Karpas-422 (cell line): ENCODE results near the gene HNRNPM. TPM values are rescaled to one million over a fixed set of nuclear protein-coding genes. Genes with fewer than 3 reads are reported as not detected.
"Not testable (repeated sequence)": the region's sequence is repeated elsewhere in the genome, so short reads cannot be mapped to it uniquely, and the experiment has no call there.

Experiments used
- DNase-seq: peaks from one replicate; pipeline ENCODE4 v3.0.0-alpha.2; 2015
- H2AFZ ChIP-seq: fragments of 200-600 bp; sonication (generic); 2 replicates; pipeline ENCODE4 v1.6.1; 2014; ENCODE audit warnings: antibody characterized with exemption, low read length, mixed read lengths
- H3K27ac ChIP-seq: fragments of 200-600 bp; sonication (generic); 2 replicates; pipeline ENCODE4 v1.5.1; 2014; ENCODE audit warnings: mild to moderate bottlenecking, low read length, moderate library complexity
- H3K27me3 ChIP-seq: fragments of 200-600 bp; sonication (generic); 2 replicates; pipeline ENCODE4 v1.6.1; 2014; ENCODE audit warnings: low read length, mixed read lengths
- H3K36me3 ChIP-seq: fragments of 200-600 bp; sonication (generic); 2 replicates; pipeline ENCODE4 v1.6.1; 2014; ENCODE audit warnings: low read length, mixed read lengths; ENCODE audit not compliant: insufficient read depth
- H3K4me1 ChIP-seq: fragments of 200-600 bp; sonication (generic); 2 replicates; pipeline ENCODE4 v1.6.1; 2014; ENCODE audit warnings: mild to moderate bottlenecking, low read length, mixed read lengths
- H3K4me2 ChIP-seq: fragments of 200-600 bp; sonication (generic); 2 replicates; pipeline ENCODE4 v1.6.1; 2014; ENCODE audit warnings: low read length, low read depth, mild to moderate bottlenecking; ENCODE audit not compliant: poor library complexity, severe bottlenecking
- H3K4me3 ChIP-seq: fragments of 200-600 bp; sonication (generic); 2 replicates; pipeline ENCODE4 v1.5.1; 2014; ENCODE audit warnings: mild to moderate bottlenecking, antibody characterized with exemption, low read length, mixed read lengths
- H3K79me2 ChIP-seq: fragments of 200-600 bp; sonication (generic); 2 replicates; pipeline ENCODE4 v1.6.1; 2014; ENCODE audit warnings: mild to moderate bottlenecking, low read length, mixed read lengths
- H3K9ac ChIP-seq: fragments of 200-600 bp; sonication (generic); 2 replicates; pipeline ENCODE4 v1.6.0; 2014; ENCODE audit warnings: low read length
- H3K9me2 ChIP-seq: fragments of 200-600 bp; sonication (generic), shearing (Covaris generic); replicated peaks from 2 replicates; pipeline ENCODE4 v1.6.0; 2014; ENCODE audit warnings: mild to moderate bottlenecking, low read length, moderate library complexity; ENCODE audit not compliant: insufficient read depth
- H3K9me3 ChIP-seq: fragments of 300-700, 200-600 bp; sonication (generic); 2 replicates; pipeline ENCODE4 v1.6.1; 2014; ENCODE audit warnings: low read length, mixed read lengths
- H4K20me1 ChIP-seq: fragments of 200-600 bp; sonication (generic); 2 replicates; pipeline ENCODE4 v1.6.1; 2014; ENCODE audit warnings: mild to moderate bottlenecking, antibody characterized with exemption, low read length, low read depth; ENCODE audit not compliant: insufficient read depth
- total RNA-seq: library from RNA; depleted of rRNA; stranded (reverse); fragments of >200 nt; shearing (Covaris generic); gene quantifications from 2 replicates; pipeline ENCODE4 v1.2.3, GENCODE V29; 2014; ENCODE audit warnings: low replicate concordance

Gene HNRNPM
- total RNA-seq, 1 experiment from 2014 or later: 34.4 TPM

DNA sequence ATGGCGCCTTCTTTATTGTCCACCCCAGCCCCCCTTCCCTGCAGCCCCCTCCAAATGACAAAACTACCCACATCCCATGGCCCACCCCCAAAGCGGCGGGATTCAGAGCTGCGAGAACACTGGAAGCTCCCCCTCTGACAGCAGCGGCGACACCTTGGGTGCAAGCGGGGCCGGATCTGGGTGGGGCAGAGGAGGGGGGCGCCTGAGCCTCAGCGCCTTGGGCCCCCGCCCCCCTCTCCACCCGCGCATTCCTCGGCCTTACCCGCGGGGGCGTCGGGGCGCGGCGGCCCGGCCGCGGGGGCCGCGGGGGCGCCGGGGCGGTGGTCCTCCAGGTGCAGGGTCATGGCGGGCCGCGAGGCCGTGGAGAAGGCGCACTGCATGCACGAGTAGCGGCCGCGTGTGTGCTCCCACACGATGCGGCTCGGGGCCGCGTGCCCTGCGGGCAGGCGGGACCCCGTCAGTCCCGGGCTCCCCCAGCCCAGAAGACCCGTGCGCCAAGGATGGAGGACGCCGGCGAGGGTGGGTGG is 65.9 kb downstream of the HNRNPM start:
- peaks cover 29% of the 10 kb centered on the region for H3K4me1 ChIP-seq
- no peaks in the 10 kb centered on the region for H4K20me1 ChIP-seq
- no peaks in the 10 kb centered on the region for H3K36me3 ChIP-seq
- H2AFZ ChIP-seq: no peak overlapping the region
- no peak overlapping the region for H3K4me3 ChIP-seq
- no peak for DNase-seq
- H3K4me2 ChIP-seq: no peak overlapping the region
- no peaks in the 10 kb centered on the region for H3K9me3 ChIP-seq
- H3K9me2 ChIP-seq: no peaks in the 10 kb centered on the region
- no peaks in the 10 kb centered on the region for H3K27me3 ChIP-seq
- H3K9ac ChIP-seq: no peak overlapping the region
- H3K27ac ChIP-seq: no peak overlapping the region
- H3K79me2 ChIP-seq: peaks cover 13% of the 10 kb centered on the region

DNA sequence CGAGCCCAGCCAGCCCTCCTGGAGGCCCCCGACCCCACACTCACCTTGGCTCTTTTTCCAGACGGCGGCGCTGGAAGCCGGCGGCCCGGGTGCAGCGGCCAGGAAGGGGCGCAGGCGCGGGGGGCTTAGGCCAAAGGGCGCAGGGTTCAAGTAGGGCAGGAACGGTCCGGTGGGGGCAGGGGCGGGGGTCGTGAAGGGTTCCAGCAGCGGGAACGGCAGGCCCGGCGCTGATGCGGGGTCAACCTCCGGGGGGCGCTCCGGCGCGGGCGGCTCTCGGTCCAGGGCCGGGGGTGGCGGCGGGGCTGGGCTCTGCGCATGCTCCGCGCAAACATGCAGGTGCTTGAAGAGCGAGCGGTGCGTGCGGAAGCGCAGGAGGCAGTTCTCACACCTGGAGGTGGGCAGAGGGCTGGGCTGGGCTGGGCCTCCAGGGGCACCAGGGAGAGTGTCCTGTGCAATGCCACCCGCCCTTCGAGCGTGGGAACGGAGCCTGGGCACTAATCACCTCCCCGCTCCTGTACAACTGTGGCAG is 66.9 kb downstream of the HNRNPM start:
- Histone ChIP-seq H3K9me2 (no peaks in the 10 kb centered on the region), H3K27ac (no peak overlapping the region), H4K20me1 (no peaks in the 10 kb centered on the region), H3K4me3 (no peak overlapping the region), H3K9me3 (no peaks in the 10 kb centered on the region), H3K79me2 (peaks cover 13% of the 10 kb centered on the region), H3K27me3 (no peaks in the 10 kb centered on the region), H2AFZ (no peak overlapping the region), H3K36me3 (no peaks in the 10 kb centered on the region), H3K9ac (no peak overlapping the region), H3K4me1 (peaks cover 20% of the 10 kb centered on the region), H3K4me2 (no peak overlapping the region)
- no peak for DNase-seq

DNA sequence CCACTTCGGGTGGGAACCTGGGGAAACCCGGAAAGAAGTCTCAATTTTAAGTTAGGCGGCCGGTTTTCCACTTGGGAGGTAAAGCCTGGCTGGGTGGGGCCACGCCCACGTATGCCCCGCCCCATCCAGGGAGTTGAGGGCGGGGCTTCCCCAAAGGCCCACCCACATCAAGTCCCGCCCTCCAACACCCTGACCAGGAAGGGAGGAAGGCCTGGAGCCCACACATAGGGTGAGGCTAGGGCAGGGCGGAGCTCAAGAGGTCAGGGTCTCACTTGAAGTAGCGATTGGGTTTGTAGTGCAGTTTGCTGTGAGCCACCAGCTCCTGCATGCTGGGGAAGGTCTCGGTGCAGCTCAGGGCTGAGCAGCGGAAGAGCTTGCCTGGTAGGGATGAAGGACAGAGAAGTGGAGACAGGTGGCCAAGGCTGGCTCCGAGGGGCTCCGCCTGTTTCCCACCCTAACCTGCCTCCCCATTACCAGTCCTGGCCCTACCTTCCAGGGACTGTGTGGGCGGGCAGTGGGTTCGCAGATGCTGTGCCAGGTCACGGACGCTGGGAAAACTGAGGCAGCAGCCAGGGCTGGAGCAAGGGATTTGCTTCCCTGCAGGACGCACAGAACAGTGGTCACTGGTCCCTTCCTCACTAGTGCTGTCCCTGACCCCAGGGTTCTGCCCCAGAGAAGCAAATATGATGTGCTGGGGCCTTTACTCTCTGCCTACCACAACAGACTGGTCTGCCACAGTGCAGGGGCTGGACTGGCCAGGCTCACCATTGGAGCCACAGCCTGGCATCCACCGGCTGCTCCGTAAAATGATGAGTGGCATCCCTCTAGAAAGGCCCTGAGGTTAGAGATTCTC is 67.6 kb downstream of the HNRNPM start:
- DNase-seq: peak; percentile 71
- Histone ChIP-seq H3K27me3 (no peaks in the 10 kb centered on the region), H3K9me2 (no peaks in the 10 kb centered on the region), H3K9ac (peak overlapping the region; percentile 91), H2AFZ (no peak overlapping the region), H3K9me3 (no peaks in the 10 kb centered on the region), H3K27ac (no peak overlapping the region), H3K36me3 (no peaks in the 10 kb centered on the region), H3K4me1 (peaks cover 20% of the 10 kb centered on the region), H4K20me1 (no peaks in the 10 kb centered on the region), H3K79me2 (peaks cover 13% of the 10 kb centered on the region), H3K4me2 (peak overlapping the region; percentile 92), H3K4me3 (peak overlapping the region; percentile 82)

DNA sequence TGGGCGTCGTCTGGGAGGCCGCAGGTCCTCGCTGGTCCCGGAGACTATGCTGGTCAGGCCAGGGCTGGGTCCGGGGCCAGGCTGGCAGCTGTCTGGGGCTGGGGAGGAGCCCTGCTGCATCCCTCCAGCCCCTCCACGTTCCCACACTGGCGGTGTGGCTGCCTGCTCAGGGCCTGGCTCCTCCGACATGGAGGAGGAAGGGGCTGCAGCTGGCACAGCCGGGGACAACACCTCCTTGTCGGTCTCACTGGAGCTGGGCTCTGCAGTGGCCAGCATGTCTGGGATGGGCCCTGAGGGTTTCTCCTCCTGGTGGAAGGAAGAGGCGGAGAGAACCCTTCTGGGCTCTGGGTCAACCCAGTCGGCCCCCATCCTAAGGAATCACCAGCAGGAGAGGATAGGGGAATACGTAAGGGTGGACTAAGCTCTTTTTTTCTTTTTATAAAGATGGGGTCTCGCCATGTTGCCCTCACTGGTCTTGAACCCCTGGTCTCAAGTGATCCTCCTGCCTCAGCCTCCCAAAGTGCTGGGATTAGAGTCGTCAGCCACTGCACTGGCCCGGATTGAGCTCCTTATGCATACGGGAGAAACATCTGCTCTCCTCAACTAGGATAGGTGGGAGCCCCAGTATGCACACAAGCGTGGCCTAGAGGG is 68.4 kb downstream of the HNRNPM start:
- peak overlapping the region; percentile 69 for H3K27ac ChIP-seq
- DNase-seq: no peak
- H2AFZ ChIP-seq: no peak overlapping the region; the same call in 1 of the 2 replicates
- H3K9me2 ChIP-seq: no peaks in the 10 kb centered on the region
- H4K20me1 ChIP-seq: no peaks in the 10 kb centered on the region
- H3K4me3 ChIP-seq: peak overlapping the region; percentile 82
- no peaks in the 10 kb centered on the region for H3K36me3 ChIP-seq
- H3K4me1 ChIP-seq: peaks cover 20% of the 10 kb centered on the region
- peaks cover 13% of the 10 kb centered on the region for H3K79me2 ChIP-seq
- no peaks in the 10 kb centered on the region for H3K27me3 ChIP-seq
- peak overlapping the region; percentile 92 for H3K4me2 ChIP-seq
- H3K9me3 ChIP-seq: no peaks in the 10 kb centered on the region
- H3K9ac ChIP-seq: peak overlapping the region; percentile 91

DNA sequence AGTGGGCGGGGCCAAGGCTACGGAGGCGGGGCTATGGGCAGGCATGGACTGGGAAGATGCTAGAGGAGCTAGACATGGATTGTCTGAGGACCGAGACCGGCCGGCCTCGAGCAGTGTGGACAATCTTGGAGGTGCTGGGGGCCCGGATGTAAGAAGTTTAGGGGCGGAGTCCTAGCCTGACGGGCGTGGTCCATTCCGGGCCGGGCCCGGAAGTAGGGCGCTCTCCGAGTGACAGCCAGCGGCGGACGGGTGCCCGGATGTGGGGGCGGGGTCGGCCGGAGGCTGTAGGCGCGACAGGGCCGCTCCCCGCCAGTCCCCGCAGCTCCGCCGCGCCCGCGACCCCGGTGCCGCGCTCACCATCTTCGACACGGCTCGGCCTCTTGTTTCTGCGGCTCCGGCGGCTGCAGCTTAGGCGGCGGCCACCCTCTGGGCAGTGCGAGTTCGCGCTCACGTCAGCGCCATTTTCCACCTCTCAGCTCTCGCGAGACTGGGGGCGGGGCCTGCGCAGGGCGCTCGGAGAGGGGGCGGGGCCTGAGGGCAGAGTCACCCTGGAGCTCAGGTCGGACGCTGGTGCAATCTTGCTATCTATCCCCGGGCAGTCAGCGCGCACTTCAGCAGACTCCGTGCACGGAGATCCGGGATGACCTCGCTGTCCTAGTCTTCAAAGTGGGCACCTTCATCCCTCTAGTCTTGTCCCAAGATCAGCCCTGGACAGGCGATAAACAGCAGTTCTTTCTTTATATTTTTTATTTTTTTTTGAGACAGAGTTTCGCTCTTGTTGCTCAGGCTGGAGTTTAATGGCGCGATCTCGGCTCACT is 69.1 kb downstream of the HNRNPM start, which contains the start of gene ZNF414:
Gene ZNF414 (minus strand): TSS at position 481 of the 818 bp plus-strand sequence. CDS start 121 bp downstream, at position 360.
- Histone ChIP-seq H3K4me2 (peak within 1 kb of the TSS; percentile 92), H3K9me2 (no peaks in the 10 kb centered on the region), H3K4me1 (peaks cover 20% of the 10 kb centered on the region), H3K79me2 (peaks cover 13% of the 10 kb centered on the region), H3K27ac (peak within 1 kb of the TSS; percentile 69), H3K27me3 (no peaks in the 10 kb centered on the region), H3K36me3 (no peaks in the 10 kb centered on the region), H3K4me3 (peak within 1 kb of the TSS; percentile 82), H2AFZ (no peak within 1 kb of the TSS; the same call in 1 of the 2 replicates), H3K9me3 (no peaks in the 10 kb centered on the region), H3K9ac (peak within 1 kb of the TSS; percentile 91), H4K20me1 (no peaks in the 10 kb centered on the region)
- DNase-seq: peak; percentile 98

DNA sequence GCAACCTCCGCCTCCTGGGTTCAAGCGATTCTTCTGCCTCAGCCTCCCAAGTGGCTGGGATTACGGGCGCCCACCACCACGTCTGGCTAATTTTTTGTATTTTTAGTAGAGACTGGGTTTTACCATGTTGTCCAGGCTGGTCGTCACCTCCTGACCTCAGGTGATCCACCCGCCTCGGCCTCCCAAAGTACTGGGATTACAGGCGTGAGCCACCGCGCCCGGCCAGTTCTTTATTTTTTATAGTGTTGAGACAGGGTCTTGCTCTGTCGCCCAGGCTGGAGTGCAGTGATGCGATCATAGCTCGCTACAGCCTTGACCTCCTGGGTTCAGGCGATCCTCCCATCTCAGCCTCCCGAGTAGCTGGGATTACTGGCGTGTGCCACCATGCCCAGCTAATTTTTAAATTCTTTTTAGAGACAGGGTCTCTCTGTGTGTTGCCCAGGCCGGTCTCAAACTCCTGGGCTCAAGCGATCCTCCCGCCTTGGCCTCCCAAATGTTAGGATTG is 69.8 kb downstream of the HNRNPM start:
- H3K36me3 ChIP-seq, H3K27me3 ChIP-seq, H3K9me2 ChIP-seq, H3K9me3 ChIP-seq, H2AFZ ChIP-seq, H4K20me1 ChIP-seq: not testable (repeated sequence)
- H3K9ac ChIP-seq: peak overlapping the region; percentile 91
- peaks cover 13% of the 10 kb centered on the region for H3K79me2 ChIP-seq
- peak; percentile 24 for DNase-seq
- H3K27ac ChIP-seq: peak overlapping the region; percentile 69; the same call in 1 of the 2 replicates
- H3K4me1 ChIP-seq: peaks cover 20% of the 10 kb centered on the region
- peak overlapping the region; percentile 92 for H3K4me2 ChIP-seq
- peak overlapping the region; percentile 82 for H3K4me3 ChIP-seq

DNA sequence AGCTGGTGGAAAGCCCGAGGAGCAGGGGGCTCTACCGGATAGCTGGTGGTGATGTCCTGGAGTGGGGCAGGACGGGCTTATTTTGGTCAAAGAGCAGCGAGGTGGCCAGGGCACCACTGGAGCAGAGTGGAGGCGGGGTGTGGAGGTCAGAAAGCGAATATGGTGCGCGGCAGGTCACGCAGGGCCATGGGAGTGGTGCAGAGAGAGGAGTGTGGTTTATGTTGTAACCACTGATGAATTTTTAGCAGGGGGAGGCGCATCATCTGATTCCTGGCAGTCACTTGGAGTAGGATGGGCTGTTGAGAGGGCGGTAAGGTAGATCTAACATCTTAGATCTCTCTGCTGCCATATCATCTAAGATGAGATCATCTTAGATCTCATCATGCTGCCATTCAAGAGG is 70.5 kb downstream of the HNRNPM start:
- H3K36me3 ChIP-seq: no peaks in the 10 kb centered on the region
- H3K9ac ChIP-seq: no peak overlapping the region
- no peaks in the 10 kb centered on the region for H3K27me3 ChIP-seq
- peaks cover 13% of the 10 kb centered on the region for H3K79me2 ChIP-seq
- H3K27ac ChIP-seq: no peak overlapping the region
- H4K20me1 ChIP-seq: no peaks in the 10 kb centered on the region
- no peak overlapping the region for H3K4me2 ChIP-seq
- H3K4me3 ChIP-seq: no peak overlapping the region
- H3K9me3 ChIP-seq: no peaks in the 10 kb centered on the region
- peak; percentile 34 for DNase-seq
- H2AFZ ChIP-seq: no peak overlapping the region
- H3K9me2 ChIP-seq: no peaks in the 10 kb centered on the region
- peaks cover 20% of the 10 kb centered on the region for H3K4me1 ChIP-seq
